CD4-positive, alpha-beta T cell treated with Interleukin-12 subunit alpha and Interleukin-12 subunit beta, for 1 hour (primary cell): Measurements from ENCODE around the gene MYPOP.

Experiments
- DNase-seq: peaks from one replicate; pipeline ENCODE4 v3.0.0-alpha.2; 2020

The MYPOP gene, protein sequence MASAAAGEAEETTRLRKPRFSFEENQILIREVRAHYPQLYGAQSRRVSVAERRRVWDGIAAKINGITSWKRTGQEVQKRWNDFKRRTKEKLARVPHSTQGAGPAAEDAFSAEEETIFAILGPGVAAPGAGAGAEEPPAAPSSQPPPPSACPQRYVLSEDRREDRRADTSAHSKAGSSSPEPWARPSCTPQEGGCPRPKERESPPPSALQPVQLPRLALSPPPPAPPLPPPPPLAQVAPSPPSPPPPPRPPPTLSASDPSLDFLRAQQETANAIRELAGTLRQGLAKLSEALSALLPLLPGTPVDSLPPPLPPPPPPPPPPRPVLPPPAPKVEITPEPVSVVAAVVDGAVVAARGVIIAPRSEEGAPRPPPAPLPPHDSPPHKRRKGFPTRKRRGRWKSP

GRCh38 chr19:45901912-45902650 is at the start of gene MYPOP:
Gene MYPOP, minus strand, starts transcription at chr19:45902613. Its CDS starts 840 bp downstream, at chr19:45901773.
- DNase-seq: peak; percentile 7

DNA sequence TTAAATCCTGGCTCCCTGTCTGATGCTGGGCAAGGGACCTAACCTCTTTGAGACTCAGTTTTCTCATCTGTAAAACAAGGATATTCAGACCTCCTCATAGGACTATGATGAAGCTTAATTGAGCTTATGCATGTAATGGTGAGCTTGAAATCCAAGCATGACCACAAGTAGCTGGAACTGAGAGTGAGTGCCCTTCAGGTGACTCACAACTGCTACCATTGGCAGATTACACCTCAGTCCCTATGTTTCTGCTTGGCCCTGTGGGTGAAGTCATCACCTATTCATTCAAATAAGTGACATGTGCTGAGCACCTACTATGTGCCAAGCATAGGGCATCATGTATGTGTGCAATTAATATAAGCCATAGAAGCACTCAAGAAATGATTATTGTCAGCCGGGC is 45.5 kb upstream of the MYPOP start:
- no peak for DNase-seq

GRCh38 chr19:45940515-45940805 is 38.0 kb upstream of the MYPOP start:
- DNase-seq: no peak

DNA sequence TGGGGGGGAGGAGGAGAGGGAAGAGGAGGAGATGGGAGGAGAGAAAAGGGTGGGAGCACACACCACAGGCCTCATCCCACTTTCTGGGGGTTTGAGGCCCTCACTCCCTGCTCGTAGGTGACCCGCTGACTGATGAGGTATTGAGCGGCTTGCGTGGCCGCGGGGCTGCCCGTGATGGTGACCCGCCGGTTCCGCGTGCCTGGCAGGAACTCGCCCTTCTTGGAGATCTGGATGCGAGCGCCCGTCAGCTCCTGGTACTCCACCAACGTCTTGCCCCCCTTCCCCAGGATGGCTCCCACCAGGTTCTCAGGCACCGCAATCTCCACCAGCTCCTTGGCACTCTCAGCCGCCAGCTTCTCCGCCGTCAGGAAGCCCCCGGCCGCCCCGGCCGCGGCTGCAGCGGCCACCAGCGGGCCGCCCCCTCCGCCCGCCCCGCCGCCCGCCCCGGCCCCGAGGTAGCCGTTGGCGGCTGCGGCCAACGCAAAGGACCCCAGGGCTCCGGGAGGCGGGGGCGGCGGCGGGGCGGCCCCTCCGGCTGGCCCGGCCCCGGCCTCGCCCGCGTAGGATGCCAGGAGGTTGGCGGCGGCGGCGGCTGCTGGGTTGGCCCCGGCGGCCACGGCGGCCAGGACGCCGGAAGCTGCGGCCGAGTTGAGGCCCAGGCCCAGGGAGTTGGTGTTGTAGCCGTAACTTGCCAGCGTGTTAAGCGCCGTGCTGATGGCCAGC is 37.5 kb upstream of the MYPOP start:
- DNase-seq: no peak

DNA sequence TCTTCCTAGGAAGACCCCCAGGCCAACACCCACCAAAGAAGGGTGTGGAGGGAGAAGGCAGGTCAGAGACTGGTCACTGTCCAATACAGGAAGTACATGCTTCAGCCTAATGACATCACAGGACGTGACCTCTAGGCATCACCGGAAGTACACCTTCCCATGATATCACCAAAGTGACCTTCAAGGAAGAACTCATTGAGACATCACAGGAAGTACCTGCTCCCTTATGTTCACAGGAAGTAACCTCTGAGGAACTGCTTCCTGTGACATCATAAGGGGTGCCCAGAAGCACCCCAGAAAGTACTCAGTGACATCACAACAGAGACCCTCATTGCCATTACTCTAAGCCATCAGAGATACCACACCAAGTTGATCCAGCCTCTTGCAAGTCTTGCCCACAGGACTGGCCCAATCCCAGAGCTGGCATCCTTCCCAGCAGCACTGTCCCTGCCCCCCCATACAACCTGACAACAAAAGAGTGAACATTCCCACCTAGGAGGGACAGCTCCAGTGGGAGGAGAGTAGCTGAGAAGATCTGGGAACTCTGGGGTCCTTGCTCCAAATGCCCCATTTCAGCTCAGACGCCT is 36.4 kb upstream of the MYPOP start:
- DNase-seq: no peak

DNA sequence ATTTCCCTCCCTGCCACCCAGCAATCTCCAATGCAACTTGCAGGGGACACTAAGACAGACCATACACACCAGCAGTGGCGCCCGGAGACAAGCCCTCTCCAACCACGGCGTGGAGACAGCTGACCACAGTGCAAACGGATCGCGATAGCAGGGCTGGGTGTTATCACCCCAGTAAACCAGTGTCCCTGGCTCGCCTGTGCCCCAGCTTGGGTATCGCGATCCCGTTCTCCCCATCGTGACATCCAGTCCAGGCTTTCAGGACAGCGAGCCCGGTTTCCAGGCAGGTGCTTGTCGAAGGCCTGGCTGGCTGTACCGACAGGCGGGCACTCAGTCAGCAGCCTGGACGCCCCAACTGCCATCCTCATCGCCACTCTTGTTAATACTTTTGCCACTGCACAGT is 32.9 kb upstream of the MYPOP start:
- no peak for DNase-seq

DNA sequence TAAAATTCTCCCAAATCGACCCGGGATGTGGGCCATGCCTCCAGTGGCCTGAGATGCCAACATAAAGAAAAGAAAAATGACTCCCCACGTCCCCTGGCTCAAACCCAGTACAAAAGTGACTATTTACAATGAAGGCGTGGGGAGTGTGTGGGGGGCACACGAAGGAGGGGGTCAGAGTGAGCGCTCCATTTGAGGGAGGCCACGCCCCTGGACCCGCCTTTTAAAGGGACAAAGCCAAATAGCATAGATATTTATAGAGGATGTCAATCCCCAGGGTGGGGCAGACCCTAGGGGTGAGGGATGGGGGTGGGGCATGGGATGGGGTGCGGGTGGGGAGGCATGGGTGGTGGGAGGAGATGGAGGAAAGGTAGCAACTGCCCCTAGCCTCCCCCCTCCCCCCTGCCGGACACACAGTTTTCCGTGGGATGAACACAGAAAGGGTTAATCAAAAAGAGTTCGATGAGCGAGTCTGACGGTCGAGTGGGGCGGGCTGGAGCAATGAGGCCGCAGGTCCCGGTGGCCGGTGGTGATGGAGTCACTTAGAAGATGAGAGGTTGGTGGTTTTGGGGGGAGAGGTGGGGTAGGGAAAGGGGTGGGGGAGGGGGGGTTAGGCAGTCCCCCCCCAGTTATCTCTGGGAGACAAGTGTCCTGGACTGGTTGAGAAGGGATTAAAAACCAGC is 32.3 kb upstream of the MYPOP start:
- no peak for DNase-seq

DNA sequence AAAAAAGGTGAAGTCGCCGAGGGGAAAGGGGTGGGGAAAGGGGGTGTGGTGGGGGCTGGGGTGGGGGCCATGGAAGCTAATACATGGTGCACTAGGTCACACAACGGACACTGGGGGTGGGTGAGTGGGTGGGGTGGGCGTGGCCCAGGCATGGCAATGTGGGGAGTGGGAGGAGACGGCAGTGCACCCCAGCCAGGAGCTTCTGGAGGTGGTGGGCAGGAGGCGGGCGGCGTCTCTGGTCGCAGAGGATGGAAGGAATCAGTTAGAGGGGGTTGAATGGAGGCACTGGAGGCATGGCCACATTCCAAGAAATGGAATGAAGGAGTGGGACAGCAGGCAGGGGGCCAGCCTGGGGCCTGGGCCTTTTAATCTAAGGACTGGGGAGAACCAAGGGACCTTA is 31.3 kb upstream of the MYPOP start:
- DNase-seq: no peak

- no peak for DNase-seq
Observed at GRCh38 chr19:45931055-45931454, 28.6 kb upstream of the MYPOP start.

DNA sequence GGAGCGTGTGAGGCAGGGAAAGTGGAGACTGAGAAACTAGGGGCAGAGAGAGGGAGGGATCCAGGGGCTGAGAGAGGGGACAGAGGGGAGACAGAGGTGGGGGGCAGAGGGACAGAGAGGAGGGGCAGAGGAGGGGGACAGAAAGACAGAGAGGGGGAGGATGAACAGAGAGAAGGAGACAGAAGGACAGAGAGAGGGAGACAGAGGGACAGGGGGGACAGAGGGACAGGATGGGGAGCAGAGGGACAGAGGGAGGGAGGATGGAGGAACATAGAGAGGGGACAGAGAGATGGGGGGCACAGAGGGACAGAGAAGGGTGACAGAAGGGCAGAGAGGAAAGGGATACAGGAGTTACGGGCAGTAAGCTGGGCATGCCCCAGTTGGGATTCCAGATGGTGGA is 26.8 kb upstream of the MYPOP start:
- no peak for DNase-seq

DNA sequence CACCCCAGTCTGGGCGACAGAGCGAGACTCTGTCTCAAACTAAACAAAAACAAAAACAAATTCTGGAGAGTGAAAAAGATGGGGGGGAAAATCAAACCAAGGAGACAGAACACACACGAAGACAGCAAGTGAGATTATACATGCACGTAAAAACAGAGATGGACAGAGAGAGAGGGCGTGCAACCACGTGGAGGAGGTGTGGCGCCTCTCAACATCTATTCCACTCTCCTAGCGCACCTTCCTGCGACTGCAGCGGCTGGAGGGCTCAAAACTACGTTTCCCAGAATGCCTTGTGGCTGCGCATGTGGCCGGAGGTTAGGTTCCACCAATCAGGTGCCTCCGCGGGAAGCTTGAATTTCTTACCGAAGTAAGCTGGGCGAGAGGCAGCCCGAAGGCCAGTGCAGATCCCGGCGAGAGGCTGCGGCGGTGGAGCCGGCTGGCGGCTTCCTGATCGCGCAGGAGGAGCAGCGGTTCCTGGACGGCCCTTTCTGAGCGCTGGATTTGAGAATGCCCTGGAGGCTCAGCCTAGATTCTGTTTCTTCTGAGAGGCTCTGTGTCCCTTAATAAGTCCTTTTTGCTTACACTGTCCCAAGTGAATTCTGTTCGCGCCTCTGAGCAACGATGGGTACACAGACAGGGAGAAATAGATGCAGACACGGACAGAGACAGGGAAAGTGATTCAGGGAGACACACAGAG is 25.3 kb upstream of the MYPOP start:
- DNase-seq: peak; percentile 94

DNA sequence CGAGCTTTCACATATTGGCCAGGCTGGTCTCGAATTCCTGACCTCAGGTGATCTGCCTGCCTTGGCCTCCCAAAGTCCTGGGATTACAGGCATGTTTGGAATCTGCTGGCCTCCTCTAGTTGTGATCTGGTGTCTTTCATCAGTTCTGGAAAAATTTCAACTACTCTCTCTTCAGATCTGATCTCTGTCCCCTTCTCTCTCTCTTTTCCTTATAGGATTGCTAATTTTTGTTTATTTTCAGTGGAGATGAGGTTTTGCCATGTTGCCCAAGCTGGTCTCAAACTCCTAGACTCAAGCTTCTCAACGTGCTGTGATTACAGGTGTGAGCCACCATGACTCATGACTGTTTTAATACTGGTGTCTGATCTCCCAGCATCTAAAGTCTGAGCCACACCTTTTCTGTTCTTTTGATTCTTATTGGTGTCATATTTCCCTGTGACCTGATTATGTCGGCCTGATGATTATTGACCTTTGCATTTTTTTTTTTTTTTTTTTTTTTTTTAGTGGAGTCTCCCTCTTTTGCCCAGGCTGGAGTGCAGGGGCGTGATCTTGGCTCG is 22.6 kb upstream of the MYPOP start:
- no peak for DNase-seq

DNA sequence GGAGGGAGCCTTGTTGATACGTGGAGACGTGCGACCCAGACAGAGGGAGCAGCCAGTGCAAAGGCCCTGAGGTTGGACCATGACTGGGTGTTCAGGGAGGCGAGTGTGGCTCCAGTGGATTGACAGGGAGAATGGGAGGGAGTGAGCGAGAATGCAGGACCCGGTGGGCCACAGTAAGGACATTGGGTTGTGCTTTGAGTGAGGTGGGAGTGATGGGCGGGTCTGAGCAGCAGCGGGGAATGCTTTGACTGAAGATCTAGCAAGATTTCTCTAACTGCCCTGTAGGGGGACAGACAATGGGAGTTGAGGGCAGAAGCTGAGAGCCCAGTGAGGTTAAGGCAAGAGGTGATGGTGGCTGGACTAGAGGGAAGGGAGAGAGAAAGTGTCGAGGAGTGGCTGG is 19.9 kb upstream of the MYPOP start:
- no peak for DNase-seq

GRCh38 chr19:45920458-45920857 is 18.0 kb upstream of the MYPOP start:
- no peak for DNase-seq

DNA sequence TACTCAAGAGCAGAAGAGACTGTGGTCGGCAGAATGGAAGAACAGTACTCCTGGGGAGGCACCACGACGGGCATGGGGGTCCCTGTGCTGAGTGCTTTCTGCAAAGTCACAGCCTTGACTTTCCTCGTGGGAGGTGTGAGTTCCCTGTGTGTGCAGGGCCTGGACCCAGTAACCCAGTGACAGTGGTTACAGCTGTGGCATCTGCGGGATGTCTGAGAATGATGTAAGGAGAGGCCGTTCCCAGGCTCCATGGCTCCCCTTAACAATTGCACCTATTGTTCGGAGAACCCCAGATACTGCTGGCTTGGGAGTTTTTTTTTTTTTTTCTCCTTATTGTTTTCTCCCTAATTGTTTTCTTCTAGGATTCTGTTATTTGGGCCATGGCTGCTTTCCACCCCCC is 17.3 kb upstream of the MYPOP start:
- no peak for DNase-seq

- DNase-seq: no peak
Observed at GRCh38 chr19:45918721-45919120, 16.3 kb upstream of the MYPOP start.

- DNase-seq: no peak
Observed at GRCh38 chr19:45917421-45918091, 15.1 kb upstream of the MYPOP start.

- DNase-seq: no peak
Observed at GRCh38 chr19:45913874-45914830, 11.7 kb upstream of the MYPOP start, which contains the start of gene NANOS2. Gene NANOS2, minus strand, starts transcription at chr19:45914778. Its CDS starts 85 bp downstream, at chr19:45914693.

GRCh38 chr19:45911291-45911690 is 8.9 kb upstream of the MYPOP start:
- no peak for DNase-seq

- no peak for DNase-seq
Observed at GRCh38 chr19:45908956-45909355, 6.5 kb upstream of the MYPOP start.
